22Rv1 (cell line): ENCODE data around the gene WNT7A.
A peak's percentile ranks its signal among the peaks of the same experiment; 100 is the strongest.

Source experiments
- H3K27ac ChIP-seq: fragments of 450-650 bp; 2 replicates; pipeline ENCODE4 v1.5.1; 2017
- CTCF ChIP-seq: fragments of 450-650 bp; IDR thresholded peaks from 2 replicates; pipeline ENCODE4 v1.5.1; 2017; ENCODE audit warnings: mild to moderate bottlenecking
- ZFX ChIP-seq: fragments of 450-650 bp; IDR thresholded peaks from 2 replicates; pipeline ENCODE4 v1.6.1; 2017; ENCODE audit warnings: antibody characterized with exemption, borderline replicate concordance

The WNT7A gene

GRCh38 chr3:13884851-13885703 is 5.2 kb upstream of the WNT7A start:
- TF ChIP-seq CTCF, result peak; percentile 96
- TF ChIP-seq ZFX, result no peak
- H3K27ac ChIP-seq, result no peak overlapping the region

- H3K27ac ChIP-seq, result no peak overlapping the region
- no peak for TF ChIP-seq ZFX
- no peak for TF ChIP-seq CTCF
These were observed 3.8 kb upstream of the WNT7A start for GRCh38 chr3:13883681-13884080.

DNA sequence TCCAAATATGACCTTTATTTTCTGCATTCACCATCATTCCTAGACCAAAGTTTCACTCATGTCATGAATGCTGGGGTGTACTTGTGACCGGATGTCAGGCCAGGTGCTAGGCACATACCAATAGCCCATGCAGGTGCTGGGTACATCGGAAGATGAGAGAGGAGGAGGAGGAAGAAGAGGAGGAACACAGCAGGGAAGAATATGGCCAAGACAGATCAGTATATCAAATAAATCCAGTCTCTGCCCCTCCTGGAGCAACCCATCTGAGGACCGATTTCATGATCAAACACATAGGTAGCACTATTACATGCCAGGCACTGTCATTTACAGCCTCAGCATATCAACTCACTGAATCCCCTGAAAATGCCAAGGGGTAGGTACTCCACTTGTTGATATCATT is 3.0 kb upstream of the WNT7A start:
- TF ChIP-seq CTCF (no peak), ZFX (no peak)
- no peak overlapping the region for H3K27ac ChIP-seq

- TF ChIP-seq ZFX, result no peak
- TF ChIP-seq CTCF, result no peak
- H3K27ac ChIP-seq, result no peak overlapping the region
These were observed 1.9 kb upstream of the WNT7A start for GRCh38 chr3:13881536-13882410.

DNA sequence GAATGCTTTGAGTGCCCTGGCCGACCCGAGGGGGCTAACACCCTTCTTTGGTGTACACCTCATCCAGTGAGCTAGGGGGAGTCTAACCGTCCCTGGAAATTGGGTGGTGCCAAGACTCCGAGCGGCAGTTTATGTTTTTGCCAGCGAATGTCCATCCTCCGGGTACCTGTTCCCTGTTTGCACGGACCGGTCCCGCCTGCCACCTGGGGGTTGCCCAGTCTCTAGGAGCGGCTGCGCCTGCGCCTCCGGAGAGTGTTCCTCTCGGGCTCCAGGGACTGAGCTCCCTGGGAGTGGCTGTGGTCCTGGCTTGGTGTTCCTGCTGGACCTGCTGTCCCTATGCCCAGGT is 913 bp upstream of the WNT7A start:
- TF ChIP-seq CTCF (0 out of 2 replicates have a peak, but pooled peaks have one; percentile 8), ZFX (no peak)
- no peak overlapping the region for H3K27ac ChIP-seq

DNA sequence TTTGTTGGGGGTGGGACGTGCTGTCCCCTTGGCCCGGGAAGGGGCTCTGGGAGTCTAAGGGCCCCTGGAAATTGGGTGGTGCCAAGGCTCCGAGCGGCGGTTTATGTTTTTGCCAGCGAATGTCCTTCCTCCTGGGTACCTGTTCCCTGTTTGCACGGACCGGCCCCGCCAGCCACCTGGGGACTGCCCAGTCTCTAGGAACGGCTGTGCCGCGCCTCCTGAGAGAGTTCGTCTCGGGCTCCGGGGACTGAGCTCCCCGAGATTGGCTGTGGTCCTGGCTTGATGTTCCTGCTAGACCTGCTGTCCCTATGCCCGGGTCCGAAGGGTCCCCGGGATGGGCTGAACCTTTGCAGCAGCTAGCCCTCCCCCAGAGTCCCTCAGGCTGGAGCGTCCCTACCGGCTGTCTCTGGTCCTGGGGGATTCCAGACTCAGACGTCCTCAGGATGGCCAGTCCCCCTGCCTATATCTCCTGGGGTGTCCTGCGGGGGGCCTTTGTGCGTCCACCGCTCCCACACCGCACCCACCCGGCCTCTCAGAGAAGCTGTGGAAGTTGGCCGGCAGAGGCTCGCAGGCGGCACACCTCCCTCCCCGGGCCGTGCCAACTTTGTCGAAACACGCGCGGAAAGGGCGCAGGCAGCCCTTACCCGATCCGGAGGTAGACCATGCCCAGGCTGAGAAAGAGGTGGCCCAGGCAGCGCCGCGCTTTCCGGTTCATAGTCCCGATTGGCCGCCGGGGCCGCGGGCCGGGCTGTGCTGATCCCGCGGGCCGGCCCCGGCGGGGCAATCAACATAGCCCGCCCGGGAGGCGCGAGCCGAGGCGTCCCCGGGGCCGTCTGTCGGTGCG is 547 bp downstream of the WNT7A start:
- no peak overlapping the region for H3K27ac ChIP-seq
- TF ChIP-seq CTCF (no peak), ZFX (no peak)
